Fibroblast of skin of right biceps (primary cell): ENCODE measurements around the gene PLA1A.
"Not testable (repeated sequence)": the region's sequence is repeated elsewhere in the genome, so short reads cannot be mapped to it uniquely, and the experiment has no call there.

ENCODE experiments used
- DNase-seq: peaks from one replicate; pipeline ENCODE4 v3.0.0-alpha.2; 2013

PLA1A gene

GRCh38 chr3:119597548-119598288 is at the start of gene PLA1A:
PLA1A (plus strand) TSS chr3:119597885; CDS start chr3:119597914, 29 bp downstream.
- no peak for DNase-seq

GRCh38 chr3:119548341-119548740 is 49.3 kb upstream of the PLA1A start:
- DNase-seq: no peak

GRCh38 chr3:119550192-119550910 is 47.3 kb upstream of the PLA1A start:
- no peak for DNase-seq

- DNase-seq: no peak
These were observed 46.1 kb upstream of the PLA1A start for GRCh38 chr3:119551598-119551997.

- DNase-seq: not testable (repeated sequence)
These were observed 44.8 kb upstream of the PLA1A start for GRCh38 chr3:119552928-119553327.

GRCh38 chr3:119553823-119554415 is 43.8 kb upstream of the PLA1A start:
- DNase-seq: no peak

GRCh38 chr3:119555309-119555735 is 42.4 kb upstream of the PLA1A start:
- DNase-seq: no peak

GRCh38 chr3:119555929-119556328 is 41.8 kb upstream of the PLA1A start:
- DNase-seq: no peak

- DNase-seq: no peak
These were observed 40.4 kb upstream of the PLA1A start for GRCh38 chr3:119557192-119557876.

- DNase-seq: no peak
These were observed 39.8 kb upstream of the PLA1A start for GRCh38 chr3:119557877-119558269.

- DNase-seq: no peak
These were observed 38.9 kb upstream of the PLA1A start for GRCh38 chr3:119558626-119559317.

GRCh38 chr3:119559441-119559963 is 38.2 kb upstream of the PLA1A start, which contains the start of gene CD80:
CD80 (minus strand) TSS chr3:119559614; CDS start chr3:119557728, 1,886 bp downstream.
- DNase-seq: peak; percentile 34

GRCh38 chr3:119560160-119560559 is 37.5 kb upstream of the PLA1A start:
- DNase-seq: no peak

- no peak for DNase-seq
These were observed 35.3 kb upstream of the PLA1A start for GRCh38 chr3:119562307-119562961.

- not testable (repeated sequence) for DNase-seq
These were observed 34.4 kb upstream of the PLA1A start for GRCh38 chr3:119563334-119563733.

- no peak for DNase-seq
These were observed 28.5 kb upstream of the PLA1A start for GRCh38 chr3:119569156-119569555.

GRCh38 chr3:119570229-119570628 is 27.5 kb upstream of the PLA1A start:
- DNase-seq: no peak

GRCh38 chr3:119571230-119571629 is 26.5 kb upstream of the PLA1A start:
- no peak for DNase-seq

- no peak for DNase-seq
These were observed 26.0 kb upstream of the PLA1A start for GRCh38 chr3:119571688-119572087.

- no peak for DNase-seq
These were observed 22.2 kb upstream of the PLA1A start for GRCh38 chr3:119575507-119575906.

GRCh38 chr3:119579366-119580066 is 18.2 kb upstream of the PLA1A start, which contains the start of gene ADPRH:
ADPRH (plus strand) TSS chr3:119579492; CDS start chr3:119582170, 2,678 bp downstream.
- DNase-seq: peak; percentile 71
